HL-60 (cell line): ENCODE results near the gene GIPC3.
"Not testable (repeated sequence)": the region's sequence is repeated elsewhere in the genome, so short reads cannot be mapped to it uniquely, and the experiment has no call there.

ENCODE experiments used
- CTCF ChIP-seq: IDR thresholded peaks from one replicate; pipeline ENCODE4 v1.5.1; 2011; ENCODE audit warnings: low read length, control low read depth, inconsistent platforms; ENCODE audit not compliant: insufficient read depth
- POLR2AphosphoS5 ChIP-seq: IDR thresholded peaks from 2 replicates; pipeline ENCODE4 v1.6.1; 2012; ENCODE audit warnings: low read depth
- REST ChIP-seq: IDR thresholded peaks from 2 replicates; pipeline ENCODE4 v1.6.1; 2012; ENCODE audit warnings: low read depth; ENCODE audit not compliant: insufficient replicate concordance
- SPI1 ChIP-seq: IDR thresholded peaks from 2 replicates; pipeline ENCODE4 v1.6.1; 2012; ENCODE audit warnings: low read depth, mild to moderate bottlenecking, borderline replicate concordance

- not testable (repeated sequence) for TF ChIP-seq CTCF, POLR2AphosphoS5, REST, SPI1
Measured at GRCh38 chr19:3628766-3629165, 43.5 kb downstream of the GIPC3 start.
